PC-3 (cell line): Measurements from ENCODE around the gene DBT. TPM values are rescaled to one million over a fixed set of nuclear protein-coding genes. Genes with fewer than 3 reads are reported as not detected.

Experiments used
- ATAC-seq: fragments of 200-7000 bp; cut with Tn5 transposase; 2 replicates; pipeline ENCODE4 v1.9.1; 2020; ENCODE audit warnings: mild to moderate bottlenecking, moderate library complexity
- BruUV-seq: library from RNA; stranded (reverse); fragments of 400-500 nt; replicated peaks from 2 replicates; lab custom pipeline; 2021; lab: Mats Ljungman, UMichigan
- CTCF ChIA-PET: fragments of 300-600 bp; sonication (Branson Sonifier 250); formaldehyde crosslinking; loops from one replicate; lab custom pipeline; 2022; ENCODE audit warnings: antibody characterized with exemption; lab: Charles Lee
- POLR2A ChIA-PET: fragments of 300-600 bp; sonication (Branson Sonifier 250); formaldehyde crosslinking; loops from one replicate; lab custom pipeline; 2022; ENCODE audit warnings: antibody characterized with exemption; ENCODE audit not compliant: unreplicated experiment; lab: Charles Lee
- DNase-seq: peaks from one replicate; pipeline ENCODE4 v3.0.0-alpha.2; 2015
- H2AFZ ChIP-seq: fragments of 300-600 bp; sonication (generic); 2 replicates; pipeline ENCODE4 v1.6.0; 2016; ENCODE audit warnings: antibody characterized with exemption, low read length
- H3F3A ChIP-seq: fragments of 300-600 bp; sonication (generic); one replicate; pipeline ENCODE4 v1.6.0; 2017; ENCODE audit warnings: antibody characterized with exemption, low read length, control low read depth, mild to moderate bottlenecking; ENCODE audit not compliant: unreplicated experiment
- H3K27ac ChIP-seq: fragments of 300-600 bp; sonication (generic); 2 replicates; pipeline ENCODE4 v1.5.1; 2016; ENCODE audit warnings: mild to moderate bottlenecking, low read length
- H3K27me3 ChIP-seq: fragments of 300-600 bp; sonication (generic); 2 replicates; pipeline ENCODE4 v1.6.1; 2016; ENCODE audit warnings: low read length, mixed read lengths
- H3K36me3 ChIP-seq: fragments of 300-600 bp; sonication (generic); 2 replicates; pipeline ENCODE4 v1.6.1; 2016; ENCODE audit warnings: low read depth, mixed run types, low read length, mixed read lengths
- H3K4me1 ChIP-seq: fragments of 300-600 bp; sonication (generic); 2 replicates; pipeline ENCODE4 v1.5.1; 2016; ENCODE audit warnings: low read length; ENCODE audit not compliant: insufficient read depth
- H3K4me2 ChIP-seq: fragments of 300-600 bp; sonication (generic); 2 replicates; pipeline ENCODE4 v1.6.0; 2016; ENCODE audit warnings: low read length
- H3K4me3 ChIP-seq: fragments of 300-600 bp; sonication (generic); 2 replicates; pipeline ENCODE4 v1.5.1; 2016; ENCODE audit warnings: mild to moderate bottlenecking, low read length, mixed read lengths
- H3K79me2 ChIP-seq: fragments of 300-600 bp; sonication (generic); 2 replicates; pipeline ENCODE4 v1.6.1; 2017; ENCODE audit warnings: low read length, mixed read lengths
- H3K9ac ChIP-seq: fragments of 300-600 bp; sonication (generic); 2 replicates; pipeline ENCODE4 v1.6.0; 2016; ENCODE audit warnings: mild to moderate bottlenecking, low read length
- H3K9me2 ChIP-seq: fragments of 300-600 bp; sonication (generic); replicated peaks from 2 replicates; pipeline ENCODE4 v1.6.1; 2016; ENCODE audit warnings: mixed run types, low read length, mixed read lengths
- H3K9me3 ChIP-seq: fragments of 300-600 bp; sonication (generic); 2 replicates; pipeline ENCODE4 v1.6.1; 2016; ENCODE audit warnings: low read length, mixed read lengths
- H4K20me1 ChIP-seq: fragments of 300-600 bp; sonication (generic); 2 replicates; pipeline ENCODE4 v1.6.1; 2016; ENCODE audit warnings: low read length, mixed read lengths
- CTCF ChIP-seq: fragments of 300-600 bp; sonication (generic); conservative IDR thresholded peaks from 2 replicates; pipeline ENCODE4 v1.5.1; 2017; ENCODE audit warnings: antibody characterized with exemption, low read depth, mild to moderate bottlenecking, low read length
- EZH2 ChIP-seq: fragments of 300-600 bp; sonication (generic); IDR thresholded peaks from one replicate; pipeline ENCODE4 v1.6.1; 2017; ENCODE audit warnings: antibody characterized with exemption, mild to moderate bottlenecking, low read length; ENCODE audit not compliant: unreplicated experiment
- EZH2phosphoT487 ChIP-seq: fragments of 300-600 bp; sonication (generic); IDR thresholded peaks from 2 replicates; pipeline ENCODE4 v1.6.1; 2018; ENCODE audit warnings: mild to moderate bottlenecking, antibody characterized with exemption, low read length, borderline replicate concordance
- intact Hi-C: fragments of 100-400 bp; cut with micrococcal nuclease; formaldehyde crosslinking; loops from 2 replicates; pipeline ENCODE4 v1.9.0; 2023
- total RNA-seq: library from RNA; depleted of rRNA; stranded (reverse); fragments of >200 nt; gene quantifications from 2 replicates; pipeline ENCODE4 v1.2.3, GENCODE V29; 2014

Gene DBT
- total RNA-seq, 1 experiment from 2014 or later = 5.1 TPM

DNA sequence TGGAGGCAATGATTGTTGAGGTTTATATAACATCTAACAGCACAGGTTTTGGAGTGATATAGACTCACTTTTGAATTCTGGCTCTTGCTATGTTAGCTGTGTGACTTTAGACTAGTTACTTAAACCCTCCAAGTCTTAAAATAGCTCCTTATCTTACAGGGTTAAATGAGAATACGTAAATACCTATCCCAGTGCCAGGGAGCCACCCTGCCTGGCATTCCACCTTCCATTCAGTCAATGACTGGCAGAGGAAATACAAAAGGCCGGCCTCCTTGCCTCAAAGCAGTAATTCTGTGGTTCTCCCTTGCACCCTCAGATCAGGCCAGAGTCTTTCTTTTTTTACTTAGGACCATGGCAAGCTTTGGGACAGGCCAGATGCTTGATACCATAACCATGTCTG lies 31.8 kb downstream of the DBT start:
- ChIA-PET CTCF (no interaction called here), POLR2A (no interaction called here)
- H3K4me2 ChIP-seq = no peak overlapping the region
- H3K36me3 ChIP-seq = peaks cover 13% of the 10 kb centered on the region; the same call in 1 of the 2 replicates
- no peak overlapping the region for H2AFZ ChIP-seq
- TF ChIP-seq EZH2 (no peak), EZH2phosphoT487 (no peak), CTCF (no peak)
- no peak overlapping the region for H3K27ac ChIP-seq
- no peak overlapping the region for H3K9ac ChIP-seq
- no peaks in the 10 kb centered on the region for H3K9me2 ChIP-seq
- no peaks in the 10 kb centered on the region for H3K4me1 ChIP-seq
- no peak for ATAC-seq
- no peaks in the 10 kb centered on the region for H3F3A ChIP-seq
- intact Hi-C loops = no loop called here
- H3K79me2 ChIP-seq = no peaks in the 10 kb centered on the region
- BruUV-seq = no TSS peak
- no peaks in the 10 kb centered on the region for H4K20me1 ChIP-seq
- H3K9me3 ChIP-seq = no peaks in the 10 kb centered on the region
- no peak overlapping the region for H3K4me3 ChIP-seq
- no peaks in the 10 kb centered on the region for H3K27me3 ChIP-seq
- no peak for DNase-seq

DNA sequence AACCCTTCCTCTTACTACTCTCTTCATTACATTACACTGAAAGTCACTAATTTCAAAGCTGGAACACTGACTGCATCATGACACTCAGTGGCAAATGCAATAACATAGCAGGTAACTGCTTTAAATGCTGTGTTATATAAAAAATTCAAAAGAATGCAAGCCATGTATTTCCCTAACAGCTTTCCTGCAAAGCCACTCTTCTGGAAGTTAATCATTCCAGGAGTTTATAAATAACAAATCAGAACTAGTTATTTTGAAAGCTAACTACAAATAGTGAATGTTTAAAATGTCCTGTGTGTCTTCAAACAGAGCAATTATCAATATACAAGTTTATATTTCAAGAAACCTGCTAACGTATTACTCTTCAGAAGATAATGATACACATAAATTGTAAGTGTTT lies 34.5 kb downstream of the DBT start:
- Histone ChIP-seq H3K36me3 (peaks cover 18% of the 10 kb centered on the region; the same call in 1 of the 2 replicates), H3K9me3 (no peaks in the 10 kb centered on the region), H3F3A (no peaks in the 10 kb centered on the region), H3K79me2 (no peaks in the 10 kb centered on the region), H3K4me1 (no peaks in the 10 kb centered on the region), H2AFZ (no peak overlapping the region), H3K4me2 (no peak overlapping the region), H3K9me2 (no peaks in the 10 kb centered on the region), H3K27ac (no peak overlapping the region), H4K20me1 (no peaks in the 10 kb centered on the region), H3K9ac (no peak overlapping the region), H3K27me3 (no peaks in the 10 kb centered on the region), H3K4me3 (no peak overlapping the region)
- no peak for DNase-seq
- ChIA-PET POLR2A (no interaction called here), CTCF (no interaction called here)
- TF ChIP-seq CTCF (no peak), EZH2 (no peak), EZH2phosphoT487 (no peak)
- ATAC-seq = no peak
- BruUV-seq = no TSS peak
- intact Hi-C loops = no loop called here

DNA sequence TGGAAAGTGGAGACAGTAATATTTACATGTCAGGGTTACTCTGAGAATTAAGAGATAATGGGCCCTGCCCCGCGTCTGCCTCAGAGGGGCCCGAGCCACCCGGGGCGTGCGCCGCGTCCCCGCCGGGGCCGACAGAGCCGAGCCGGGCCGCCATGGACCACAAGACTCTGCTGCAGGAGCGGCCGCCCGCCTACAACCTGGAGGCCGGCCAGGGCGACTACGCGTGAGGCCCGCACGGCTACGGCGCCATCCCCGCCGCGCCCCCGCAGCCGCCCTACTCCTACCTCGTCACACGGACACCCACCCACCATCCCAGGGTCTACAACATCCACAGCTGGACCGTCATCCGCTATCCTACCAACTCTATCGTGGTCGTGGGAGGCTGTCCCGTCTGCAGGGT lies 36.5 kb downstream of the DBT start:
- intact Hi-C loops = no loop called here
- TF ChIP-seq CTCF (no peak), EZH2phosphoT487 (no peak), EZH2 (no peak)
- peaks cover 13% of the 10 kb centered on the region; the same call in 1 of the 2 replicates for H3K36me3 ChIP-seq
- ChIA-PET CTCF (no interaction called here), POLR2A (no interaction called here)
- H3K9me2 ChIP-seq = no peaks in the 10 kb centered on the region
- H3K9me3 ChIP-seq = no peaks in the 10 kb centered on the region
- no peaks in the 10 kb centered on the region for H3K79me2 ChIP-seq
- no peak overlapping the region for H3K4me3 ChIP-seq
- H3K27me3 ChIP-seq = no peaks in the 10 kb centered on the region
- H4K20me1 ChIP-seq = no peaks in the 10 kb centered on the region
- H3K9ac ChIP-seq = no peak overlapping the region
- H2AFZ ChIP-seq = no peak overlapping the region
- ATAC-seq (no peak), DNase-seq (no peak)
- no peak overlapping the region for H3K4me2 ChIP-seq
- no peaks in the 10 kb centered on the region for H3F3A ChIP-seq
- H3K27ac ChIP-seq = no peak overlapping the region
- H3K4me1 ChIP-seq = no peaks in the 10 kb centered on the region
- no TSS peak for BruUV-seq
